Upper lobe of right lung (tissue), 1 donor: ENCODE measurements around the gene ERGIC1. TPM values are rescaled to one million over a fixed set of nuclear protein-coding genes. Genes with fewer than 3 reads are reported as not detected.

ENCODE experiments used
- ATAC-seq: fragments of 200-7000 bp; cut with Tn5 transposase; one replicate; pipeline ENCODE4 v1.9.1; 2020; ENCODE audit warnings: mild to moderate bottlenecking, moderate library complexity
- DNase-seq: peaks from one replicate; pipeline ENCODE4 v3.0.0-alpha.2; 2020
- H3K27ac ChIP-seq: fragments of 200-600 bp; one replicate; pipeline ENCODE4 v1.8.0; 2022
- H3K27me3 ChIP-seq: fragments of 200-600 bp; one replicate; pipeline ENCODE4 v1.8.0; 2022; ENCODE audit warnings: mild to moderate bottlenecking
- H3K36me3 ChIP-seq: fragments of 200-600 bp; one replicate; pipeline ENCODE4 v1.8.0; 2022
- H3K4me1 ChIP-seq: fragments of 200-600 bp; one replicate; pipeline ENCODE4 v1.8.0; 2022
- H3K4me3 ChIP-seq: fragments of 200-600 bp; one replicate; pipeline ENCODE4 v1.8.0; 2022; ENCODE audit warnings: mild to moderate bottlenecking
- H3K9me3 ChIP-seq: fragments of 200-600 bp; one replicate; pipeline ENCODE4 v1.8.0; 2022
- CTCF ChIP-seq: fragments of 200-600 bp; IDR thresholded peaks from one replicate; pipeline ENCODE4 v1.8.0; 2022; ENCODE audit warnings: antibody characterized with exemption
- intact Hi-C: fragments of 100-400 bp; cut with DNase I; formaldehyde crosslinking; loops from one replicate; pipeline ENCODE4 v1.11.0; 2022
- total RNA-seq: library from RNA; stranded (reverse); fragmentation: NEBNext Ultra II Directional; extraction: Animal tissue kit (Norgen Biotek cat#: 25700); gene quantifications from one replicate; pipeline ENCODE4 v1.2.1, GENCODE V29; 2021
- donor health status: DM: no; HTN: yes; CAD: no; lungs with severe emphysema.

Gene ERGIC1
- total RNA-seq, 1 donor from 2014 or later = 186 TPM

GRCh38 chr5:172950176-172950965, 116.3 kb downstream of the ERGIC1 start:
- no peak for TF ChIP-seq CTCF
- Histone ChIP-seq H3K27ac (no peak overlapping the region), H3K4me1 (no peaks in the 10 kb centered on the region), H3K36me3 (peaks cover 54% of the 10 kb centered on the region), H3K27me3 (no peaks in the 10 kb centered on the region), H3K9me3 (no peaks in the 10 kb centered on the region), H3K4me3 (no peak overlapping the region)
- ATAC-seq = no peak
- intact Hi-C loops = no loop called here
- DNase-seq = no peak

- no peaks in the 10 kb centered on the region for H3K4me1 ChIP-seq
- H3K36me3 ChIP-seq = peaks cover 43% of the 10 kb centered on the region
- DNase-seq (no peak), ATAC-seq (peak; percentile 62)
- no peaks in the 10 kb centered on the region for H3K27me3 ChIP-seq
- H3K9me3 ChIP-seq = no peaks in the 10 kb centered on the region
- intact Hi-C loops = no loop called here
- peak overlapping the region; percentile 17 for H3K27ac ChIP-seq
- TF ChIP-seq CTCF = no peak
- no peak overlapping the region for H3K4me3 ChIP-seq
These were observed 117.5 kb downstream of the ERGIC1 start for GRCh38 chr5:172951371-172952033.

- intact Hi-C loops = no loop called here
- ATAC-seq = peak; percentile 26
- no peak overlapping the region for H3K27ac ChIP-seq
These were observed 118.0 kb downstream of the ERGIC1 start for GRCh38 chr5:172952034-172952511.

GRCh38 chr5:172953776-172954675, 120.0 kb downstream of the ERGIC1 start:
- Histone ChIP-seq H3K27ac (peak overlapping the region; percentile 36), H3K36me3 (peaks cover 22% of the 10 kb centered on the region), H3K9me3 (no peaks in the 10 kb centered on the region), H3K4me1 (peaks cover 3% of the 10 kb centered on the region), H3K27me3 (no peaks in the 10 kb centered on the region), H3K4me3 (no peak overlapping the region)
- intact Hi-C loops = no loop called here
- ATAC-seq (no peak), DNase-seq (no peak)
- TF ChIP-seq CTCF = no peak

More at GRCh38 chr5:172952034-172952511, 118.0 kb downstream of the ERGIC1 start:
- Histone ChIP-seq H3K4me1 (no peaks in the 10 kb centered on the region), H3K36me3 (peaks cover 37% of the 10 kb centered on the region), H3K27me3 (no peaks in the 10 kb centered on the region), H3K9me3 (no peaks in the 10 kb centered on the region), H3K4me3 (no peak overlapping the region)
- TF ChIP-seq CTCF = no peak
- DNase-seq = no peak

- H3K4me3 ChIP-seq = no peak overlapping the region
- ATAC-seq = no peak
- no peaks in the 10 kb centered on the region for H3K9me3 ChIP-seq
- H3K36me3 ChIP-seq = peaks cover 19% of the 10 kb centered on the region
- H3K4me1 ChIP-seq = peaks cover 6% of the 10 kb centered on the region
- H3K27me3 ChIP-seq = no peaks in the 10 kb centered on the region
- no peak for TF ChIP-seq CTCF
- no peak for DNase-seq
- intact Hi-C loops = no loop called here
- H3K27ac ChIP-seq = no peak overlapping the region
These were observed 120.7 kb downstream of the ERGIC1 start for GRCh38 chr5:172954751-172955159.
